HUES48 (cell line): Measurements from ENCODE around the gene ARHGAP24.

Experiments
- H3K27ac ChIP-seq: one replicate; pipeline ENCODE4 v1.7.0; 2013; ENCODE audit warnings: low read depth, low read length, inconsistent platforms
- H3K27me3 ChIP-seq: 2 replicates; pipeline ENCODE4 v1.6.1; 2013; ENCODE audit warnings: mild to moderate bottlenecking, low read length; ENCODE audit not compliant: control insufficient read depth, insufficient read depth
- H3K36me3 ChIP-seq: 2 replicates; pipeline ENCODE4 v1.6.1; 2013; ENCODE audit warnings: low read length; ENCODE audit not compliant: control insufficient read depth, insufficient read depth
- H3K4me1 ChIP-seq: 2 replicates; pipeline ENCODE4 v1.6.1; 2013; ENCODE audit warnings: mild to moderate bottlenecking, low read length; ENCODE audit not compliant: control insufficient read depth, insufficient read depth
- H3K4me3 ChIP-seq: 2 replicates; pipeline ENCODE4 v1.5.1; 2013; ENCODE audit warnings: mild to moderate bottlenecking, low read depth, low read length
- H3K9ac ChIP-seq: 2 replicates; pipeline ENCODE4 v1.6.1; 2013; ENCODE audit warnings: mild to moderate bottlenecking, low read depth, low read length, moderate library complexity
- H3K9me3 ChIP-seq: 2 replicates; pipeline ENCODE4 v1.6.1; 2013; ENCODE audit warnings: low read length; ENCODE audit not compliant: control insufficient read depth, insufficient read depth

The ARHGAP24 gene

GRCh38 chr4:85452058-85452731 is 22.8 kb upstream of the ARHGAP24 start:
- Histone ChIP-seq H3K9me3 (no peaks in the 10 kb centered on the region), H3K36me3 (no peaks in the 10 kb centered on the region), H3K4me3 (no peak overlapping the region), H3K4me1 (0 out of 2 replicates have a peak, but pooled peaks cover 4% of the 10 kb centered on the region), H3K27me3 (no peaks in the 10 kb centered on the region), H3K27ac (no peak overlapping the region), H3K9ac (no peak overlapping the region)

DNA sequence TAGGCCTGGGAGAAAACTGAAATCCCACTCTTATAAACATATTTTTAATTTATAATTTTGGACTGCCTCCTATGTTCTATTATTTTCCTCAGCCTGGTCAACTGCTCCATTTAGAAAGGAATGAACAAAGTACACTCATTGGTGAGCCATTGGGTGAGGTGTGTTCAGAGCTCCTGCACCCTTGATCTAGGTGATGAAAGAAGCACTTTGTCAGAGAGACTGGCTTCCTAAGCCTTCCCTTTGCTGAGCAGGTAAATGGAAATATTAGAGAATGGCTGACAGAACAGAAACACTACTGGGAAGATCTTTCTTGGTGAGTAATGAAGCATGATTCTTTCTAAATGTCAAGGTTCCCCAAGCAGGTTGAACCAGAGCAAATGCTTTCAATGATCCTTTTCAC is 19.0 kb upstream of the ARHGAP24 start:
- no peaks in the 10 kb centered on the region for H3K27me3 ChIP-seq
- no peaks in the 10 kb centered on the region for H3K9me3 ChIP-seq
- no peaks in the 10 kb centered on the region for H3K36me3 ChIP-seq
- no peak overlapping the region for H3K4me3 ChIP-seq
- H3K4me1 ChIP-seq = 0 out of 2 replicates have a peak, but pooled peaks cover 4% of the 10 kb centered on the region
- no peak overlapping the region for H3K27ac ChIP-seq
- H3K9ac ChIP-seq = no peak overlapping the region

DNA sequence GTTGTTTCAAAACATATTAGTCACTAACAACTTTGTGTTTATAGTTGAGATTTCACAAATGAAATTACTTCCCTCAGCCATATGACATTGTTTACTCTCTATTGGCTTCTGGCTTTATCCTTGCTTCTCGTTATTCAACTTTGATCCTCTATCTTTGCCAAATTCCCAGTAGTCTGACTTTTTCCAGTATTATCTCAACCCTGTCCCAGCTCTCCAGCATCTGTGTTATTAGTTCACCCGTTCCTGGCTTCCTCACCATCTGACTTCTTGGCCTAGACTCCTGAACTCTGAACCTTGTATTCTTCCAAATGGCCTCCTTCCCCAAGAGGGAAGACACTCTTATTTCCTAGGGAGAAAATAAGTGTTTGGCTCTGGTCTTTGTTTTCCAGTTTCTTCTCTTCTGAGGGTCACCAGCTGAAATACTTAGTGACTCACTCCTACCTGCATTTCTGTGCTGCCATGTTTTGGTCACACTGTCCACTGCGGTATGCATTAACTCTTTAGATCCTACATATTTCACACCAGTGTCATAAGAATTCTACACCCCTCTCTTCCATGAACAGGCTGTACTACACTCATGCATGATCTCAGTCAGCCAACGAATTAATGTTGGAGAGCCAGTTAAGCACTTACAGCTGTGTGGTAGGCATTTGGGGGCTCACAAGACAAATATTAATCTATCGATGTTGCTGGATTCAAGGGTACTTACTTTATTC is 17.0 kb upstream of the ARHGAP24 start:
- no peak overlapping the region for H3K4me3 ChIP-seq
- no peaks in the 10 kb centered on the region for H3K27me3 ChIP-seq
- no peak overlapping the region for H3K9ac ChIP-seq
- no peaks in the 10 kb centered on the region for H3K9me3 ChIP-seq
- no peaks in the 10 kb centered on the region for H3K4me1 ChIP-seq
- H3K27ac ChIP-seq = no peak overlapping the region
- no peaks in the 10 kb centered on the region for H3K36me3 ChIP-seq

DNA sequence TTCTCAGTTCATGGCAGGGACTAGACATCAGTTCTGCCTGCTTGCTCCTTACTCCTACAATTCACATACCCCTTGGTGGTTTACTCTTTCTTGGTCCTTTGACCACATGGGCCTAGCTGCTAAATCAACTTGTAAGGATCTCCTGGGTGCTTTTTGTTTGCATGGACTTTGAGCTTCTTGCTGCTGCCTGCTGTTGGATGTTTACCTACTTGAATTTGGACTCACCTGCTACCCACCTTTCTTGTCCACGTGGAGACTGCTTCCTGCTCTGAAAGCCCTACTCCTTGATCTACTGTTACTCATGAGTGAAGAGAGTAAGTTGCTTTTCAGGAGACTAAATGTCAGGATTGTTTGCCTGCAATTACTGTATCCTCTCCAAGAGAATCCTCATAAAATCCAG is 15.2 kb upstream of the ARHGAP24 start:
- H3K27me3 ChIP-seq = no peaks in the 10 kb centered on the region

DNA sequence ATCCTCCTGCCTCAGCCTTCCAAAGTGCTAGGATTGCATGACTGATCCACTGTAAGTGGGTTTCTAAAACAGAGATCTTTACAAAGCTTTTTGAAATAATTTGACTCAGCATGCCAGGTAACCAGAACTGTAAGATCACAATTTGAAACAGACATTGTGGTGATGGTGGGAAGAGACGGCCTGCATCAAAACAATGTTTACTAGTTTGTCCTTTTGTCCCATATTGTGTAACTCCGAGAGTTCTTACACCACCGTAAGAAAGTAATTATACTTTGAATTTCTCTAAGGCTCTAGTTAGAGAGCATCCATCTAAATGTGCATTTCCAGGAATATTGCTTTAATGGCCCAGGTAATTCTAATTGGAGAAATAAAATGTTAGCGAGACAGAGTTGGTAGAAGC is 594 bp upstream of the ARHGAP24 start:
- no peak overlapping the region for H3K27ac ChIP-seq
- H3K9ac ChIP-seq = no peak overlapping the region
- H3K9me3 ChIP-seq = no peaks in the 10 kb centered on the region
- no peaks in the 10 kb centered on the region for H3K4me1 ChIP-seq
- no peaks in the 10 kb centered on the region for H3K36me3 ChIP-seq
- H3K4me3 ChIP-seq = peak overlapping the region; percentile 92; the same call in 1 of the 2 replicates
- peaks cover 11% of the 10 kb centered on the region; the same call in 1 of the 2 replicates for H3K27me3 ChIP-seq

More for the DNA sequence above, 15.2 kb upstream of the ARHGAP24 start:
- Histone ChIP-seq H3K9me3 (no peaks in the 10 kb centered on the region), H3K9ac (no peak overlapping the region), H3K4me1 (no peaks in the 10 kb centered on the region), H3K27ac (no peak overlapping the region), H3K4me3 (no peak overlapping the region), H3K36me3 (no peaks in the 10 kb centered on the region)

DNA sequence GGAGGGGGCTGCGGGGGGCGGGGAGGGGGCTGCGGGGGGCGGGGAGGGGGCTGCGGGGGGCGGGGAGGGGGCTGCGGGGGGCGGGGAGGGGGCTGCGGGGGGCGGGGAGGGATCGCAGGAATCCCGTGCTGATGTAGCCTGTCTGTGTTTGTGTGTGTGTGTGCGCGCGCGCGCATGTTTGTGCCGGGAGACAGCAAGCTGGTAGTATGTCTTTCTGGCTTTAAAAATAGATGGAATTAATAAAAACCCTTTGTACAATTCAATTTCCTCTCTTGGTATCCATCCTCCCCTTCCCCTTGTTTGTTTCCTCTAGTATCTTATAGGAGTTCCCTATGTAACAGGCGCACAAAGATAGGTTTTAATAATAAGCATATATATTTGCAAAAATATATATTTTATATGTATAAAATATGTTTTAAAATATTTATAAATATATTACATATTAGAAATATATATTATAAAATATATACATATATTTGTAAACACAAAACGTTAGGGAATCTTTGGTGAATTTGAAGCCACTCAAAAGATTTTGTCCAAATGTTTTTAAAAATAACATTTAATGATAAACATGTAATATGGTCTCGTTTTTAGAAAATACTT is 782 bp downstream of the ARHGAP24 start:
- Histone ChIP-seq H3K4me1 (no peaks in the 10 kb centered on the region), H3K27ac (peak overlapping the region; percentile 84), H3K36me3 (no peaks in the 10 kb centered on the region), H3K9ac (no peak overlapping the region), H3K4me3 (peak overlapping the region; percentile 92), H3K27me3 (peaks cover 11% of the 10 kb centered on the region; the same call in 1 of the 2 replicates), H3K9me3 (no peaks in the 10 kb centered on the region)

- no peaks in the 10 kb centered on the region for H3K4me1 ChIP-seq
- H3K9ac ChIP-seq = no peak overlapping the region
- no peak overlapping the region for H3K4me3 ChIP-seq
- H3K27ac ChIP-seq = no peak overlapping the region
- H3K27me3 ChIP-seq = peaks cover 11% of the 10 kb centered on the region; the same call in 1 of the 2 replicates
- H3K9me3 ChIP-seq = no peaks in the 10 kb centered on the region
- H3K36me3 ChIP-seq = no peaks in the 10 kb centered on the region
These were observed 1.4 kb downstream of the ARHGAP24 start for GRCh38 chr4:85476381-85476780.

DNA sequence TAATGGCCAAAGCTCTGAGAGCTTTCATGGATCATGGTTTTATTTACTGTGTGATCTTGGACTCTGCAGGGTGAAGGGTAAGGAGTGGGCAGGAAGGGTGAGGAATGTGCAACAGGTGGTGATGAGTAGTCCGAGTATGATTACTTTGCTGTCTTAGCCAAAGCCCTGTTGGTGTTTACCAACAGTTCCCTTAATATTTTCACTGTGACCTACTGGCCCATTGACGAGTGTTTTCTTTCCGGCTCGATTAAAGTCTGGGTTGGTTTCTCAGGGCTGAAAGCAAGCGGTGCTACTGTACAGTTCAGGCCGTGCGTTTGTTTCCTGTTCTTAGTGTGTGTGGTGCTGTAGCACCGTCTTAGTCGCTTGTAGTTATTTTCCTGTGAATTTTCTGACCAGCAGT is 2.6 kb downstream of the ARHGAP24 start:
- H3K27ac ChIP-seq = no peak overlapping the region
- H3K27me3 ChIP-seq = peaks cover 11% of the 10 kb centered on the region; the same call in 1 of the 2 replicates
- H3K9me3 ChIP-seq = no peaks in the 10 kb centered on the region
- no peaks in the 10 kb centered on the region for H3K36me3 ChIP-seq
- H3K4me1 ChIP-seq = 0 out of 2 replicates have a peak, but pooled peaks cover 2% of the 10 kb centered on the region
- H3K9ac ChIP-seq = no peak overlapping the region
- H3K4me3 ChIP-seq = no peak overlapping the region

- no peak overlapping the region for H3K27ac ChIP-seq
- H3K4me3 ChIP-seq = no peak overlapping the region
- H3K9me3 ChIP-seq = no peaks in the 10 kb centered on the region
- peaks cover 11% of the 10 kb centered on the region; the same call in 1 of the 2 replicates for H3K27me3 ChIP-seq
- 0 out of 2 replicates have a peak, but pooled peaks cover 5% of the 10 kb centered on the region for H3K4me1 ChIP-seq
- H3K9ac ChIP-seq = no peak overlapping the region
- H3K36me3 ChIP-seq = no peaks in the 10 kb centered on the region
These were observed 3.6 kb downstream of the ARHGAP24 start for GRCh38 chr4:85478576-85478975.

- H3K36me3 ChIP-seq = no peaks in the 10 kb centered on the region
- 0 out of 2 replicates have a peak, but pooled peaks cover 5% of the 10 kb centered on the region for H3K4me1 ChIP-seq
- H3K27ac ChIP-seq = no peak overlapping the region
- H3K9ac ChIP-seq = no peak overlapping the region
- no peaks in the 10 kb centered on the region for H3K27me3 ChIP-seq
- H3K4me3 ChIP-seq = no peak overlapping the region
- H3K9me3 ChIP-seq = no peaks in the 10 kb centered on the region
These were observed 7.2 kb downstream of the ARHGAP24 start for GRCh38 chr4:85482010-85482738.
